Rectal smooth muscle tissue (tissue), 1 donor: ENCODE results near the gene MT1X.
"Not testable (repeated sequence)": the region's sequence is repeated elsewhere in the genome, so short reads cannot be mapped to it uniquely, and the experiment has no call there.

ENCODE experiments used
- H3K27ac ChIP-seq: one replicate; pipeline ENCODE4 v1.7.0; 2013; ENCODE audit warnings: low read depth, low read length, inconsistent platforms
- H3K27me3 ChIP-seq: one replicate; pipeline ENCODE4 v1.7.0; 2013; ENCODE audit warnings: low read length; ENCODE audit not compliant: control insufficient read depth, insufficient read depth
- H3K36me3 ChIP-seq: one replicate; pipeline ENCODE4 v1.7.0; 2013; ENCODE audit warnings: low read length; ENCODE audit not compliant: control insufficient read depth, insufficient read depth
- H3K4me1 ChIP-seq: one replicate; pipeline ENCODE4 v1.7.0; 2013; ENCODE audit warnings: low read length; ENCODE audit not compliant: control insufficient read depth, insufficient read depth
- H3K4me3 ChIP-seq: one replicate; pipeline ENCODE4 v1.7.0; 2013; ENCODE audit warnings: low read length
- H3K9ac ChIP-seq: one replicate; pipeline ENCODE4 v1.7.0; 2013; ENCODE audit warnings: low read length

The MT1X gene

GRCh38 chr16:56673921-56674320, 8.3 kb upstream of the MT1X start:
- H3K27ac ChIP-seq, result no peak overlapping the region
- no peaks in the 10 kb centered on the region for H3K36me3 ChIP-seq
- H3K4me3 ChIP-seq, result no peak overlapping the region
- H3K4me1 ChIP-seq, result no peaks in the 10 kb centered on the region
- H3K27me3 ChIP-seq, result peaks cover 17% of the 10 kb centered on the region
- H3K9ac ChIP-seq, result no peak overlapping the region

GRCh38 chr16:56674570-56674969, 7.7 kb upstream of the MT1X start:
- H3K36me3 ChIP-seq, H3K27ac ChIP-seq, H3K9ac ChIP-seq, H3K4me1 ChIP-seq, H3K4me3 ChIP-seq: not testable (repeated sequence)
- peaks cover 14% of the 10 kb centered on the region for H3K27me3 ChIP-seq

- peak overlapping the region; percentile 33 for H3K4me3 ChIP-seq
- no peak overlapping the region for H3K9ac ChIP-seq
- H3K27me3 ChIP-seq, result peaks cover 7% of the 10 kb centered on the region
- H3K36me3 ChIP-seq, result no peaks in the 10 kb centered on the region
- no peaks in the 10 kb centered on the region for H3K4me1 ChIP-seq
- no peak overlapping the region for H3K27ac ChIP-seq
These were observed 6.5 kb upstream of the MT1X start for GRCh38 chr16:56675685-56676210.

GRCh38 chr16:56677474-56677873, 4.8 kb upstream of the MT1X start:
- H3K27ac ChIP-seq, result no peak overlapping the region
- H3K36me3 ChIP-seq, result no peaks in the 10 kb centered on the region
- H3K4me1 ChIP-seq, result peaks cover 3% of the 10 kb centered on the region
- no peak overlapping the region for H3K9ac ChIP-seq
- no peak overlapping the region for H3K4me3 ChIP-seq
- H3K27me3 ChIP-seq, result peaks cover 7% of the 10 kb centered on the region

GRCh38 chr16:56679078-56679730, 3.1 kb upstream of the MT1X start:
- peaks cover 3% of the 10 kb centered on the region for H3K4me1 ChIP-seq
- H3K9ac ChIP-seq, result no peak overlapping the region
- H3K27me3 ChIP-seq, result peaks cover 7% of the 10 kb centered on the region
- H3K36me3 ChIP-seq, result no peaks in the 10 kb centered on the region
- H3K27ac ChIP-seq, result no peak overlapping the region
- no peak overlapping the region for H3K4me3 ChIP-seq

- Histone ChIP-seq H3K9ac (no peak overlapping the region), H3K4me1 (peaks cover 3% of the 10 kb centered on the region), H3K27ac (no peak overlapping the region)
These were observed 2.5 kb upstream of the MT1X start for GRCh38 chr16:56679818-56680217.

GRCh38 chr16:56682703-56683397, 580 bp downstream of the MT1X start:
- Histone ChIP-seq H3K4me3 (peak overlapping the region; percentile 90), H3K36me3 (no peaks in the 10 kb centered on the region), H3K27me3 (no peaks in the 10 kb centered on the region), H3K27ac (peak overlapping the region; percentile 50), H3K4me1 (peaks cover 3% of the 10 kb centered on the region), H3K9ac (peak overlapping the region; percentile 72)

More at GRCh38 chr16:56679818-56680217, 2.5 kb upstream of the MT1X start:
- Histone ChIP-seq H3K27me3 (peaks cover 7% of the 10 kb centered on the region), H3K36me3 (no peaks in the 10 kb centered on the region), H3K4me3 (no peak overlapping the region)

- peaks cover 3% of the 10 kb centered on the region for H3K4me1 ChIP-seq
- no peak overlapping the region for H3K9ac ChIP-seq
- no peak overlapping the region for H3K27ac ChIP-seq
- H3K4me3 ChIP-seq, result peak overlapping the region; percentile 90
- no peaks in the 10 kb centered on the region for H3K27me3 ChIP-seq
- no peaks in the 10 kb centered on the region for H3K36me3 ChIP-seq
These were observed 1.3 kb downstream of the MT1X start for GRCh38 chr16:56683424-56684172.

- peaks cover 3% of the 10 kb centered on the region for H3K4me1 ChIP-seq
- no peak overlapping the region for H3K9ac ChIP-seq
- H3K27me3 ChIP-seq, result no peaks in the 10 kb centered on the region
- no peak overlapping the region for H3K4me3 ChIP-seq
- no peaks in the 10 kb centered on the region for H3K36me3 ChIP-seq
- no peak overlapping the region for H3K27ac ChIP-seq
These were observed 2.1 kb downstream of the MT1X start for GRCh38 chr16:56684256-56684925.

GRCh38 chr16:56684926-56685590, 2.8 kb downstream of the MT1X start:
- Histone ChIP-seq H3K36me3 (no peaks in the 10 kb centered on the region), H3K27ac (peak overlapping the region; percentile 22), H3K4me1 (peaks cover 3% of the 10 kb centered on the region), H3K4me3 (no peak overlapping the region), H3K27me3 (no peaks in the 10 kb centered on the region), H3K9ac (no peak overlapping the region)

GRCh38 chr16:56686758-56687157, 4.5 kb downstream of the MT1X start:
- no peak overlapping the region for H3K4me3 ChIP-seq
- no peak overlapping the region for H3K9ac ChIP-seq
- no peaks in the 10 kb centered on the region for H3K36me3 ChIP-seq
- H3K4me1 ChIP-seq, result peaks cover under 1% of the 10 kb centered on the region
- no peak overlapping the region for H3K27ac ChIP-seq
- no peaks in the 10 kb centered on the region for H3K27me3 ChIP-seq
